HCT116 (cell line): ENCODE measurements around the gene ACSL6. TPM values are rescaled to one million over a fixed set of nuclear protein-coding genes. Genes with fewer than 3 reads are reported as not detected.

Experiments used
- ATAC-seq: fragments of 200-7000 bp; cut with Tn5 transposase; 2 replicates; pipeline ENCODE4 v1.9.1; 2020; ENCODE audit warnings: mild to moderate bottlenecking, moderate library complexity
- BruUV-seq: library from RNA; stranded (reverse); fragments of 400-500 nt; replicated peaks from 2 replicates; lab custom pipeline; 2021; lab: Mats Ljungman, UMichigan
- CTCF ChIA-PET: fragments of 300-600 bp; sonication (Branson Sonifier 250); formaldehyde crosslinking; loops from one replicate; lab custom pipeline; 2021; ENCODE audit warnings: antibody characterized with exemption; lab: Charles Lee
- POLR2A ChIA-PET: fragments of 300-600, 350-600 bp; sonication (Branson Sonifier 250); formaldehyde crosslinking; loops from one replicate; lab custom pipeline; 2021; ENCODE audit warnings: antibody characterized with exemption; lab: Charles Lee
- RAD21 ChIA-PET, 2 experiments: fragments of 300-600 bp; sonication (Branson Sonifier 250); formaldehyde crosslinking; loops; one replicate each; lab custom pipeline; 2023; ENCODE audit warnings: low total read pairs in 2 of 2; ENCODE audit not compliant: uncharacterized antibody in 2 of 2, unreplicated experiment in 2 of 2, low non-redundant PET in 1 of 2; lab: Charles Lee
- DNase-seq: peaks from one replicate; pipeline ENCODE4 v3.0.0-alpha.2; 2010; ENCODE audit warnings: low read depth, low spot score
- H2AFZ ChIP-seq: fragments of 200-600 bp; shearing (Covaris generic), sonication (generic); 2 replicates; pipeline ENCODE4 v1.6.1; 2017; ENCODE audit warnings: low read depth, mixed run types, mixed read lengths, antibody characterized with exemption, low read length; ENCODE audit not compliant: poor library complexity, severe bottlenecking
- H3K27ac ChIP-seq: 2 replicates; pipeline ENCODE4 v1.5.1; 2012; ENCODE audit warnings: low read depth, low read length
- H3K27me3 ChIP-seq: fragments of 200-600 bp; sonication (generic); 2 replicates; pipeline ENCODE4 v1.6.1; 2016; ENCODE audit warnings: mixed run types, low read length, mixed read lengths; ENCODE audit not compliant: insufficient read depth
- H3K36me3 ChIP-seq, 2 experiments: fragments of 200-500 bp in 1 of 2; fragments of 200-600 bp in 1 of 2; sonication (Bioruptor generic) in 1 of 2; sonication (generic) in 1 of 2; 2 replicates each; pipeline versions ENCODE4 v1.5.1 to v1.6.1; 2014 to 2016; ENCODE audit warnings: low read length in 2 of 2, inconsistent platforms in 1 of 2, mixed read lengths in 1 of 2, mixed run types in 1 of 2; ENCODE audit not compliant: insufficient read depth in 2 of 2, control insufficient read depth in 1 of 2
- H3K4me1 ChIP-seq, 2 experiments: fragments of 200-600 bp in 1 of 2; sonication (generic) in 1 of 2; 2 replicates each; pipeline versions ENCODE4 v1.5.1 to v1.6.1; 2012 to 2017; ENCODE audit warnings: low read length in 2 of 2, inconsistent platforms in 1 of 2, mild to moderate bottlenecking in 1 of 2, mixed read lengths in 1 of 2, mixed run types in 1 of 2, moderate library complexity in 1 of 2; ENCODE audit not compliant: insufficient read depth in 2 of 2, control insufficient read depth in 1 of 2
- H3K4me2 ChIP-seq: fragments of 200-600 bp; sonication (generic); 2 replicates; pipeline ENCODE4 v1.6.1; 2017; ENCODE audit warnings: mixed run types, low read length, mixed read lengths
- H3K4me3 ChIP-seq, 2 experiments: fragments of 200-600 bp in 1 of 2; sonication (generic) in 1 of 2; replicated peaks in 1 of 2; 2 replicates each; pipeline ENCODE4 v1.5.1; 2011 to 2016; ENCODE audit warnings: low read length in 2 of 2, control low read depth in 1 of 2, low read depth in 1 of 2, mild to moderate bottlenecking in 1 of 2, mixed read lengths in 1 of 2, mixed run types in 1 of 2
- H3K79me2 ChIP-seq: fragments of 200-600 bp; sonication (generic); 2 replicates; pipeline ENCODE4 v1.6.1; 2017; ENCODE audit warnings: mild to moderate bottlenecking, mixed run types, low read length, moderate library complexity, mixed read lengths; ENCODE audit not compliant: insufficient read depth
- H3K9ac ChIP-seq: fragments of 200-600 bp; sonication (generic); 2 replicates; pipeline ENCODE4 v1.6.1; 2016; ENCODE audit warnings: low read length, mixed read lengths
- H3K9me2 ChIP-seq: fragments of 200-600 bp; sonication (generic), shearing (Covaris generic); 2 replicates; pipeline ENCODE4 v1.6.1; 2017; ENCODE audit warnings: mixed run types, mild to moderate bottlenecking, moderate library complexity; ENCODE audit not compliant: insufficient read depth
- H3K9me3 ChIP-seq, 2 experiments: fragments of 200-500 bp in 1 of 2; fragments of 200-600 bp in 1 of 2; sonication (Bioruptor generic) in 1 of 2; sonication (generic) in 1 of 2; 2 replicates each; pipeline ENCODE4 v1.6.1; 2014 to 2017; ENCODE audit warnings: low read length in 2 of 2, mixed read lengths in 2 of 2, inconsistent platforms in 1 of 2, low read depth in 1 of 2, mild to moderate bottlenecking in 1 of 2, mixed run types in 1 of 2, moderate library complexity in 1 of 2; ENCODE audit not compliant: control insufficient read depth in 1 of 2, insufficient read depth in 1 of 2
- H4K20me1 ChIP-seq: fragments of 200-600 bp; sonication (generic), shearing (Covaris generic); 2 replicates; pipeline ENCODE4 v1.6.1; 2017; ENCODE audit warnings: mixed run types, mild to moderate bottlenecking, moderate library complexity; ENCODE audit not compliant: insufficient read depth
- ATF3 ChIP-seq: IDR thresholded peaks from 2 replicates; pipeline ENCODE4 v1.6.1; 2012
- CBX3 ChIP-seq: IDR thresholded peaks from 2 replicates; pipeline ENCODE4 v1.6.1; 2012; ENCODE audit warnings: low read depth
- CEBPB ChIP-seq: IDR thresholded peaks from 2 replicates; pipeline ENCODE4 v1.6.1; 2012; ENCODE audit warnings: low read depth
- CTCF ChIP-seq, 3 experiments: fragments of 200-600 bp in 1 of 3; sonication (generic) in 1 of 3; IDR thresholded peaks in 2 of 3; conservative IDR thresholded peaks in 1 of 3; 2 replicates each; pipeline ENCODE4 v1.5.1; 2012 to 2017; ENCODE audit warnings: low read depth in 2 of 3, low read length in 2 of 3, antibody characterized with exemption in 1 of 3, borderline replicate concordance in 1 of 3, control low read depth in 1 of 3, mild to moderate bottlenecking in 1 of 3, mixed read lengths in 1 of 3, mixed run types in 1 of 3, moderate library complexity in 1 of 3; ENCODE audit not compliant: insufficient read depth in 1 of 3
- ELF1 ChIP-seq: IDR thresholded peaks from 2 replicates; pipeline ENCODE4 v1.6.1; 2012; ENCODE audit warnings: low read depth, borderline replicate concordance
- EZH2phosphoT487 ChIP-seq: fragments of 200-600 bp; IDR thresholded peaks from 2 replicates; pipeline ENCODE4 v1.6.1; 2018; ENCODE audit warnings: antibody characterized with exemption, borderline replicate concordance
- FOSL1 ChIP-seq: IDR thresholded peaks from 2 replicates; pipeline ENCODE4 v1.6.1; 2012; ENCODE audit warnings: low read depth
- POLR2AphosphoS5 ChIP-seq: IDR thresholded peaks from 2 replicates; pipeline ENCODE4 v1.6.1; 2011; ENCODE audit warnings: mild to moderate bottlenecking, low read depth, low read length, moderate library complexity
- RAD21 ChIP-seq: IDR thresholded peaks from 2 replicates; pipeline ENCODE4 v1.6.1; 2012; ENCODE audit warnings: low read depth, mild to moderate bottlenecking
- SIN3A ChIP-seq: IDR thresholded peaks from 2 replicates; pipeline ENCODE4 v1.6.1; 2012; ENCODE audit warnings: low read depth
- SP1 ChIP-seq: IDR thresholded peaks from 2 replicates; pipeline ENCODE4 v1.6.1; 2012; ENCODE audit warnings: low read depth
- SRF ChIP-seq: IDR thresholded peaks from 2 replicates; pipeline ENCODE4 v1.6.1; 2012; ENCODE audit warnings: low read depth
- TCF7L2 ChIP-seq: IDR thresholded peaks from 2 replicates; pipeline ENCODE4 v1.7.0; 2011; ENCODE audit warnings: borderline replicate concordance, inconsistent platforms; ENCODE audit not compliant: insufficient read depth, insufficient read length; ENCODE audit errors: extremely low read depth
- YY1 ChIP-seq: IDR thresholded peaks from 2 replicates; pipeline ENCODE4 v1.6.1; 2011; ENCODE audit warnings: low read length, low read depth, moderate library complexity, mild to moderate bottlenecking; ENCODE audit not compliant: insufficient replicate concordance; ENCODE audit errors: extremely low read depth
- ZFX ChIP-seq: fragments of 450-650 bp; IDR thresholded peaks from 2 replicates; pipeline ENCODE4 v1.6.1; 2017
- intact Hi-C: fragments of 100-400 bp; cut with micrococcal nuclease; formaldehyde crosslinking; loops from 2 replicates; pipeline ENCODE4 v1.10.0; 2022
- total RNA-seq: library from RNA; stranded (reverse); gene quantifications from one replicate; pipeline ENCODE4 v1.2.1, GENCODE V29; 2021; ENCODE audit not compliant: unreplicated experiment
- TF ChIP-seq, protein P1 (sequence below): IDR thresholded peaks from 2 replicates; pipeline ENCODE4 v1.6.1; 2012; ENCODE audit warnings: low read depth

ACSL6 gene
- total RNA-seq, 1 experiment from 2014 or later = 2.3 TPM

DNA sequence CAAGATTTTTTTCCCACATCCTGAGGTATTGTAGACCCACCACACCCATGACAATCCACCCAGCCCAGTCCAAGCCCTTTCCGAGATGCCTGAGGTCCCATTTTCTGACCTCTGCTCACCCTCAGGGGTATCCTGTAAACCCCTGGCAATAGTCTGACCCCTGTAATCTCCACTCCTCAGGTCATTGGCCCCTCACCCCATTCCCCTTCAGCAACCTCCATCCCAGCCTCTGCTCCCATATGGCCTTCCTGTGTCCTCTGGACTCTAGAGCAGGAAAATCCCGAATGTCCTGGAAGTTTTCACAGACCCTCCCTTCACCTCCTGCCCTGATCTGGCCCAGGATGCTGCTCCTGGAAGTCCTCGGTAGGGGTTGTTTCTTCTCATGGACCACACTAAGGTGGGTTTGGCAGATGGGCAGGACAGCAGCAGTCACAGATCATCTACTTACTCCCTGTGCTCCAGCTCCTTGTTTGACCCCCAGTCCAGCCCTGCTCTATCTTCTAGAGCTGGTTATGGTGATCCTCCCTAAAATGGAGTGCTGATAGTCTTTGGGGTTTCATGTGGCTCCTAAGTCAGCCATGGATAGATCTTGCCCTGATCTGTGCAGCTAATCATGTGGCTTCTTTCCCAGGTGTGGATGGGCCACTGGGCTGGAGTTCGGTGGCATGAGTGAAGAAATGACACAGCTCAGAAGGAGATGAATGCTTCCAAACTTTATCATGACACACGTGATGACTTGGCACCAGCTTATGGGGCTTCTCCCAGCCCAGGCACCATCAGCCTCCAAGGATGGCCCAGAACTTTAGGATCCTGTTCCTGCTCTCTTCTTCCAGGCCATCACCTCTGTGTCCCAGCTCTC lies 12.0 kb upstream of the ACSL6 start:
- CTCF ChIA-PET = no interaction called here
- Histone ChIP-seq H3K9ac (no peak overlapping the region), H3K4me2 (no peak overlapping the region), H3K27me3 (0 out of 2 replicates have a peak, but pooled peaks cover 9% of the 10 kb centered on the region), H3K9me2 (no peaks in the 10 kb centered on the region), H3K4me1 (no peaks in the 10 kb centered on the region), H4K20me1 (no peaks in the 10 kb centered on the region), H3K36me3 (no peaks in the 10 kb centered on the region), H3K27ac (no peak overlapping the region), H2AFZ (no peak overlapping the region), H3K4me3 (no peak overlapping the region), H3K79me2 (no peaks in the 10 kb centered on the region), H3K9me3 (no peaks in the 10 kb centered on the region)
- intact Hi-C loops = no loop called here
- POLR2A ChIA-PET = no interaction called here
- ATAC-seq (no peak), DNase-seq (no peak)
- BruUV-seq = no TSS peak
- TF ChIP-seq, protein P1, sequence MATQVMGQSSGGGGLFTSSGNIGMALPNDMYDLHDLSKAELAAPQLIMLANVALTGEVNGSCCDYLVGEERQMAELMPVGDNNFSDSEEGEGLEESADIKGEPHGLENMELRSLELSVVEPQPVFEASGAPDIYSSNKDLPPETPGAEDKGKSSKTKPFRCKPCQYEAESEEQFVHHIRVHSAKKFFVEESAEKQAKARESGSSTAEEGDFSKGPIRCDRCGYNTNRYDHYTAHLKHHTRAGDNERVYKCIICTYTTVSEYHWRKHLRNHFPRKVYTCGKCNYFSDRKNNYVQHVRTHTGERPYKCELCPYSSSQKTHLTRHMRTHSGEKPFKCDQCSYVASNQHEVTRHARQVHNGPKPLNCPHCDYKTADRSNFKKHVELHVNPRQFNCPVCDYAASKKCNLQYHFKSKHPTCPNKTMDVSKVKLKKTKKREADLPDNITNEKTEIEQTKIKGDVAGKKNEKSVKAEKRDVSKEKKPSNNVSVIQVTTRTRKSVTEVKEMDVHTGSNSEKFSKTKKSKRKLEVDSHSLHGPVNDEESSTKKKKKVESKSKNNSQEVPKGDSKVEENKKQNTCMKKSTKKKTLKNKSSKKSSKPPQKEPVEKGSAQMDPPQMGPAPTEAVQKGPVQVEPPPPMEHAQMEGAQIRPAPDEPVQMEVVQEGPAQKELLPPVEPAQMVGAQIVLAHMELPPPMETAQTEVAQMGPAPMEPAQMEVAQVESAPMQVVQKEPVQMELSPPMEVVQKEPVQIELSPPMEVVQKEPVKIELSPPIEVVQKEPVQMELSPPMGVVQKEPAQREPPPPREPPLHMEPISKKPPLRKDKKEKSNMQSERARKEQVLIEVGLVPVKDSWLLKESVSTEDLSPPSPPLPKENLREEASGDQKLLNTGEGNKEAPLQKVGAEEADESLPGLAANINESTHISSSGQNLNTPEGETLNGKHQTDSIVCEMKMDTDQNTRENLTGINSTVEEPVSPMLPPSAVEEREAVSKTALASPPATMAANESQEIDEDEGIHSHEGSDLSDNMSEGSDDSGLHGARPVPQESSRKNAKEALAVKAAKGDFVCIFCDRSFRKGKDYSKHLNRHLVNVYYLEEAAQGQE = no peak
- no peak for TF ChIP-seq CEBPB
- TF ChIP-seq TCF7L2 = no peak
- TF ChIP-seq CTCF (IDR thresholded peaks at IDR 0.05 in 2 of 3, conservative IDR thresholded peaks at IDR 0.05 in 1 of 3; ENCODE audit: borderline replicate concordance in 1 of 3, insufficient read depth in 1 of 3, low read depth in 2 of 3, low read length in 2 of 3) = no peak
- TF ChIP-seq SRF = no peak
- no peak for TF ChIP-seq CBX3
- no peak for TF ChIP-seq ZFX
- no peak for TF ChIP-seq YY1
- TF ChIP-seq ELF1 = no peak
- no peak for TF ChIP-seq SP1
- TF ChIP-seq FOSL1 = no peak
- no peak for TF ChIP-seq POLR2AphosphoS5
- TF ChIP-seq RAD21 = no peak
- no peak for TF ChIP-seq ATF3
- no peak for TF ChIP-seq SIN3A
- no peak for TF ChIP-seq EZH2phosphoT487
- RAD21 ChIA-PET = no interaction called here
